ENCODE data around the gene INSRR.

INSRR gene

DNA sequence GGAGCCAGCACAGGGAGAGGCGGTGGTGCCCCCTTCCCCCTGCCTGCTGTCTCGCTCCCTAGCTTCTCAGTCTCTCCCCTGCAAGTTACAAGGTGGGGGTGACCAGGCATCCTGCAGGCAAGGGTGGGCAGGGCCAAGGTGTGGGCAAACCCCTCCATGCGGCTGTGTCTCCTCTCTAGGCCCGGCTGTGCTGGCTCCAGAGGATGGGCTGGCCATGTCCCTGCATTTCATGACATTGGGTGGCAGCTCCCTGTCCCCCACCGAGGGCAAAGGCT, 16.4 kb upstream of the INSRR start:
- TF ChIP-seq FOXM1 (IDR thresholded peaks at IDR 0.05; ENCODE audit: borderline replicate concordance, low read depth) (no peak), YY1 (IDR thresholded peaks at IDR 0.05; ENCODE audit: low read depth) (no peak), TAF1 (IDR thresholded peaks at IDR 0.05; ENCODE audit: low read depth) (no peak), EGR1 (IDR thresholded peaks at IDR 0.05) (no peak), TCF12 (IDR thresholded peaks at IDR 0.05; ENCODE audit: low read depth) (no peak), CEBPB (IDR thresholded peaks at IDR 0.05) (no peak), CREB1 (IDR thresholded peaks at IDR 0.05; ENCODE audit: low read depth) (no peak), ZBTB7A (IDR thresholded peaks at IDR 0.05; ENCODE audit: low read depth) (no peak), RAD21 (IDR thresholded peaks at IDR 0.05; ENCODE audit: low read depth) (no peak)
- TF ChIP-seq, protein P1, sequence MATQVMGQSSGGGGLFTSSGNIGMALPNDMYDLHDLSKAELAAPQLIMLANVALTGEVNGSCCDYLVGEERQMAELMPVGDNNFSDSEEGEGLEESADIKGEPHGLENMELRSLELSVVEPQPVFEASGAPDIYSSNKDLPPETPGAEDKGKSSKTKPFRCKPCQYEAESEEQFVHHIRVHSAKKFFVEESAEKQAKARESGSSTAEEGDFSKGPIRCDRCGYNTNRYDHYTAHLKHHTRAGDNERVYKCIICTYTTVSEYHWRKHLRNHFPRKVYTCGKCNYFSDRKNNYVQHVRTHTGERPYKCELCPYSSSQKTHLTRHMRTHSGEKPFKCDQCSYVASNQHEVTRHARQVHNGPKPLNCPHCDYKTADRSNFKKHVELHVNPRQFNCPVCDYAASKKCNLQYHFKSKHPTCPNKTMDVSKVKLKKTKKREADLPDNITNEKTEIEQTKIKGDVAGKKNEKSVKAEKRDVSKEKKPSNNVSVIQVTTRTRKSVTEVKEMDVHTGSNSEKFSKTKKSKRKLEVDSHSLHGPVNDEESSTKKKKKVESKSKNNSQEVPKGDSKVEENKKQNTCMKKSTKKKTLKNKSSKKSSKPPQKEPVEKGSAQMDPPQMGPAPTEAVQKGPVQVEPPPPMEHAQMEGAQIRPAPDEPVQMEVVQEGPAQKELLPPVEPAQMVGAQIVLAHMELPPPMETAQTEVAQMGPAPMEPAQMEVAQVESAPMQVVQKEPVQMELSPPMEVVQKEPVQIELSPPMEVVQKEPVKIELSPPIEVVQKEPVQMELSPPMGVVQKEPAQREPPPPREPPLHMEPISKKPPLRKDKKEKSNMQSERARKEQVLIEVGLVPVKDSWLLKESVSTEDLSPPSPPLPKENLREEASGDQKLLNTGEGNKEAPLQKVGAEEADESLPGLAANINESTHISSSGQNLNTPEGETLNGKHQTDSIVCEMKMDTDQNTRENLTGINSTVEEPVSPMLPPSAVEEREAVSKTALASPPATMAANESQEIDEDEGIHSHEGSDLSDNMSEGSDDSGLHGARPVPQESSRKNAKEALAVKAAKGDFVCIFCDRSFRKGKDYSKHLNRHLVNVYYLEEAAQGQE (IDR thresholded peaks at IDR 0.05; ENCODE audit: low read depth) = no peak
- TF ChIP-seq, protein P2, sequence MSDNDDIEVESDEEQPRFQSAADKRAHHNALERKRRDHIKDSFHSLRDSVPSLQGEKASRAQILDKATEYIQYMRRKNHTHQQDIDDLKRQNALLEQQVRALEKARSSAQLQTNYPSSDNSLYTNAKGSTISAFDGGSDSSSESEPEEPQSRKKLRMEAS (IDR thresholded peaks at IDR 0.05) = no peak
- TF ChIP-seq, protein P3, sequence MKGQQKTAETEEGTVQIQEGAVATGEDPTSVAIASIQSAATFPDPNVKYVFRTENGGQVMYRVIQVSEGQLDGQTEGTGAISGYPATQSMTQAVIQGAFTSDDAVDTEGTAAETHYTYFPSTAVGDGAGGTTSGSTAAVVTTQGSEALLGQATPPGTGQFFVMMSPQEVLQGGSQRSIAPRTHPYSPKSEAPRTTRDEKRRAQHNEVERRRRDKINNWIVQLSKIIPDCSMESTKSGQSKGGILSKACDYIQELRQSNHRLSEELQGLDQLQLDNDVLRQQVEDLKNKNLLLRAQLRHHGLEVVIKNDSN (IDR thresholded peaks at IDR 0.05) = no peak

DNA sequence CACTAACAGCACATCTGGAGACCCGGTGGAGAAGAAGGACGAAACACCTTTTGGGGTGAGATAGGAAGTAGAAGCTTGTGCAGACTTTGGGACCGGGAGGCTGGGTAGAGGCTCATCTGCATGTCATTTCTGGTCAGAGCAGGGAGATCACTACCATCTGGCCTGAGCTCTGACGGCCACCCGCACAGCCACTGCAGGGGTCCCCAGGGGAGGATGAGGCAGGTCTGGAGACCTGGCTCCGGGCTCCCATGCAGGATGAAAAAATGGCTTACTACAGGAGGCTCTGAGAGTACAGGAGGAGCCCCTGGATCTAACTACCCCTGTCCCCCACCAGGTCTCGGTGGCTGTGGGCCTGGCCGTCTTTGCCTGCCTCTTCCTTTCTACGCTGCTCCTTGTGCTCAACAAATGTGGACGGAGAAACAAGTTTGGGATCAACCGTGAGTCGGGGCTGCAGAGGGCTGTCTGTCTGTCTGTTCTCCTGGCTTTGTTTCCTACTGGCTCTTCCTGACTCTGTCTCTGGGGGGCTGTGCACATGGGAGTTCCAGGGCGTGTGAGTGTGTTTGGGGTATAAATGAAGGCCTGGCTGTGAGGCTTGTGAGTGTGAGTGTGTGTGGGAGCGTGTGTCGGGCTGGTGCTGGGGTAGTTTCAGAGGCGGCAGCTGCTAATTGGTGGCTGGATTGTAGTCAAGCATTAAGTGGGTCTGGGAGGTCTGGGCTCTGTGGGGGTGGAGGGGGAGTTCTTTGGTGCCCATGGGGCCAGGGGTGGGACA, 15.8 kb upstream of the INSRR start:
- no peak for TF ChIP-seq EGR1 (IDR thresholded peaks at IDR 0.05)
- TF ChIP-seq ZBTB7A (IDR thresholded peaks at IDR 0.05; ENCODE audit: low read depth) = no peak
- TF ChIP-seq NFIC (IDR thresholded peaks at IDR 0.05) = no peak
- TF ChIP-seq TEAD4 (IDR thresholded peaks at IDR 0.05) = no peak
- no peak for TF ChIP-seq RAD21 (IDR thresholded peaks at IDR 0.05; ENCODE audit: low read depth)
- no peak for TF ChIP-seq CREB1 (IDR thresholded peaks at IDR 0.05; ENCODE audit: low read depth)
- no peak for TF ChIP-seq EP300 (IDR thresholded peaks at IDR 0.05; ENCODE audit: borderline replicate concordance)
- TF ChIP-seq TAF1 (IDR thresholded peaks at IDR 0.05; ENCODE audit: low read depth) = no peak
- TF ChIP-seq YY1 (IDR thresholded peaks at IDR 0.05; ENCODE audit: low read depth) = no peak
- TF ChIP-seq, protein P3 (IDR thresholded peaks at IDR 0.05) = no peak
- TF ChIP-seq FOXM1 (IDR thresholded peaks at IDR 0.05; ENCODE audit: borderline replicate concordance, low read depth) = no peak
- TF ChIP-seq TCF12 (IDR thresholded peaks at IDR 0.05; ENCODE audit: low read depth) = no peak
- TF ChIP-seq, protein P1 (IDR thresholded peaks at IDR 0.05; ENCODE audit: low read depth) = no peak
- no peak for TF ChIP-seq CEBPB (IDR thresholded peaks at IDR 0.05)

DNA sequence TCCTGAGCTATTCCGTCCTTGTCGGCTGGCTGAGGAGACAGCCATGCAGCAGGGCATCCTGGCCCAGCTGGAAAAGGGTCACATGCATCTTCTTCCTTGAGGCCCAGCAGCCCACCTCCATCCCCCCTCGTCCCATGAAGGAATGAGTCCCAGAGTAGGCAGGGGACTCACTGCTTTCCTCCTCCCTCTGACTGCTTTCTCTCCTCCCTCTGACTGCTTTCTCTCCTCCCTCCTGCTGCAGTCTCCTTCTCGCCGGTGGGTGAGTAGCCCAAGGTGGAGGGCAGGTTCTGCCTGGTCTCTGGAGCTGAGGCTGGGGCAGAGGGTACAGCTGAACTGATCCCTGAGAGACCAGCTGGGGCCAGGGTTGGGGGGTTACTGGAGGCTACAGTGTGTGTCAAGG, 15.2 kb upstream of the INSRR start:
- TF ChIP-seq TAF1 (IDR thresholded peaks at IDR 0.05; ENCODE audit: low read depth) (no peak), FOXM1 (IDR thresholded peaks at IDR 0.05; ENCODE audit: borderline replicate concordance, low read depth) (no peak)

DNA sequence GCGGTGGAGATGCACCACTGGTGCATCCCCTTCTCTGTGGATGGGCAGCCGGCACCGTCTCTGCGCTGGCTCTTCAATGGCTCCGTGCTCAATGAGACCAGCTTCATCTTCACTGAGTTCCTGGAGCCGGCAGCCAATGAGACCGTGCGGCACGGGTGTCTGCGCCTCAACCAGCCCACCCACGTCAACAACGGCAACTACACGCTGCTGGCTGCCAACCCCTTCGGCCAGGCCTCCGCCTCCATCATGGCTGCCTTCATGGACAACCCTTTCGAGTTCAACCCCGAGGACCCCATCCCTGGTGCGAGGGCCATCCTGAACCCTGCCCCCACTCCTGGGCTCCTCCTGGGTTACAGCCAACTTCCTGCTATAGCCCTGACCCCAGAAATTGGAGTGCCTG, 14.7 kb upstream of the INSRR start:
- TF ChIP-seq TEAD4 (IDR thresholded peaks at IDR 0.05) (no peak), ZBTB7A (IDR thresholded peaks at IDR 0.05; ENCODE audit: low read depth) (no peak), TAF1 (IDR thresholded peaks at IDR 0.05; ENCODE audit: low read depth) (no peak), EGR1 (IDR thresholded peaks at IDR 0.05) (no peak), FOXM1 (IDR thresholded peaks at IDR 0.05; ENCODE audit: borderline replicate concordance, low read depth) (no peak), CREB1 (IDR thresholded peaks at IDR 0.05; ENCODE audit: low read depth) (no peak), YY1 (IDR thresholded peaks at IDR 0.05; ENCODE audit: low read depth) (no peak), RAD21 (IDR thresholded peaks at IDR 0.05; ENCODE audit: low read depth) (no peak), CEBPB (IDR thresholded peaks at IDR 0.05) (no peak), TCF12 (IDR thresholded peaks at IDR 0.05; ENCODE audit: low read depth) (no peak), NFIC (IDR thresholded peaks at IDR 0.05) (no peak), EP300 (IDR thresholded peaks at IDR 0.05; ENCODE audit: borderline replicate concordance) (no peak)
- TF ChIP-seq, protein P1 (IDR thresholded peaks at IDR 0.05; ENCODE audit: low read depth) = no peak
- TF ChIP-seq, protein P2 (IDR thresholded peaks at IDR 0.05) = no peak
- TF ChIP-seq, protein P3 (IDR thresholded peaks at IDR 0.05) = no peak
